GM23338 (cell line): ENCODE measurements around the gene VPS52. TPM values are rescaled to one million over a fixed set of nuclear protein-coding genes. Genes with fewer than 3 reads are reported as not detected.
A peak's percentile ranks its signal among the peaks of the same experiment; 100 is the strongest.

Experiments
- ATAC-seq: fragments of 200-7000 bp; cut with Tn5 transposase; 3 replicates; pipeline ENCODE4 v1.9.1; 2020
- DNase-seq: peaks from one replicate; pipeline ENCODE4 v3.0.0-alpha.2; 2015; ENCODE audit warnings: low spot score
- H2AFZ ChIP-seq: fragments of 200-600 bp; sonication (generic); 2 replicates; pipeline ENCODE4 v1.8.0; 2016; ENCODE audit warnings: antibody characterized with exemption, mild to moderate bottlenecking, moderate library complexity
- H3F3A ChIP-seq: fragments of 200-600 bp; sonication (generic); replicated peaks from 2 replicates; pipeline ENCODE4 v1.8.0; 2017; ENCODE audit warnings: antibody characterized with exemption, mixed run types, low read depth
- H3K27ac ChIP-seq: fragments of 200-600 bp; sonication (generic); 2 replicates; pipeline ENCODE4 v1.6.1; 2016; ENCODE audit warnings: low read depth
- H3K27me3 ChIP-seq: fragments of 200-600 bp; sonication (generic); 2 replicates; pipeline ENCODE4 v1.8.0; 2016; ENCODE audit warnings: mild to moderate bottlenecking, mixed run types, moderate library complexity; ENCODE audit not compliant: insufficient read depth
- H3K36me3 ChIP-seq: fragments of 200-600 bp; sonication (generic); 2 replicates; pipeline ENCODE4 v1.8.0; 2016; ENCODE audit warnings: mild to moderate bottlenecking; ENCODE audit not compliant: insufficient read depth
- H3K4me1 ChIP-seq: fragments of 200-600 bp; sonication (generic); 2 replicates; pipeline ENCODE4 v1.8.0; 2016; ENCODE audit warnings: mild to moderate bottlenecking, moderate library complexity; ENCODE audit not compliant: insufficient read depth
- H3K4me2 ChIP-seq: fragments of 200-600 bp; sonication (generic); 2 replicates; pipeline ENCODE4 v1.7.1; 2017; ENCODE audit warnings: mixed run types
- H3K4me3 ChIP-seq: fragments of 200-600 bp; sonication (generic); 2 replicates; pipeline ENCODE4 v1.6.1; 2016; ENCODE audit warnings: mixed run types
- H3K79me2 ChIP-seq: fragments of 200-600 bp; sonication (generic); replicated peaks from 2 replicates; pipeline ENCODE4 v1.8.0; 2017; ENCODE audit warnings: mild to moderate bottlenecking; ENCODE audit not compliant: insufficient read depth
- H3K9me2 ChIP-seq: fragments of 200-600 bp; sonication (generic); 2 replicates; pipeline ENCODE4 v1.8.0; 2017; ENCODE audit not compliant: insufficient read depth
- H4K20me1 ChIP-seq: fragments of 200-600 bp; sonication (generic); replicated peaks from 2 replicates; pipeline ENCODE4 v1.8.0; 2017; ENCODE audit warnings: mild to moderate bottlenecking; ENCODE audit not compliant: insufficient read depth
- H3K27ac Mint-ChIP-seq: 2 replicates; pipeline ENCODE4 v1.8.0; 2020; ENCODE audit warnings: inconsistent platforms, mild to moderate bottlenecking, moderate library complexity, mixed read lengths
- H3K27me3 Mint-ChIP-seq: 3 replicates; pipeline ENCODE4 v1.8.0; 2022; ENCODE audit warnings: low read depth, mild to moderate bottlenecking, moderate library complexity, mixed read lengths, inconsistent platforms; ENCODE audit not compliant: insufficient read depth, poor library complexity
- H3K36me3 Mint-ChIP-seq: 3 replicates; pipeline ENCODE4 v1.8.0; 2021; ENCODE audit warnings: low read depth, mild to moderate bottlenecking, inconsistent platforms, moderate library complexity, mixed read lengths
- H3K4me1 Mint-ChIP-seq: 3 replicates; pipeline ENCODE4 v1.8.0; 2020; ENCODE audit warnings: mild to moderate bottlenecking, inconsistent platforms, mixed read lengths
- H3K4me3 Mint-ChIP-seq: 3 replicates; pipeline ENCODE4 v1.8.0; 2021; ENCODE audit warnings: moderate library complexity, mild to moderate bottlenecking, inconsistent platforms, mixed read lengths
- H3K9me3 Mint-ChIP-seq: 3 replicates; pipeline ENCODE4 v1.8.0; 2020; ENCODE audit warnings: moderate library complexity, mild to moderate bottlenecking, inconsistent platforms, mixed read lengths
- CREB1 ChIP-seq: fragments of 250-450 bp; sonication (Bioruptor Pico); IDR thresholded peaks from 2 replicates; pipeline ENCODE4 v1.5.0; 2020; ENCODE audit warnings: low read depth, mild to moderate bottlenecking, moderate library complexity
- EZH2phosphoT487 ChIP-seq: fragments of 200-600 bp; sonication (generic); IDR thresholded peaks from one replicate; pipeline ENCODE4 v1.8.1; 2018; ENCODE audit warnings: antibody characterized with exemption; ENCODE audit not compliant: unreplicated experiment
- JUNB ChIP-seq: IDR thresholded peaks from one replicate; pipeline ENCODE4 v1.6.1; 2016; ENCODE audit warnings: antibody characterized with exemption; ENCODE audit not compliant: unreplicated experiment
- STAT1 ChIP-seq: IDR thresholded peaks from one replicate; pipeline ENCODE4 v1.6.1; 2016; ENCODE audit warnings: antibody characterized with exemption; ENCODE audit not compliant: unreplicated experiment
- ZNF114 ChIP-seq: fragments of 250-450 bp; sonication (Bioruptor Pico); IDR thresholded peaks from 2 replicates; pipeline ENCODE4 v1.5.0; 2020; ENCODE audit warnings: mild to moderate bottlenecking, moderate library complexity
- ZNF462 ChIP-seq: fragments of 250-450 bp; sonication (Bioruptor Pico); IDR thresholded peaks from 2 replicates; pipeline ENCODE4 v1.5.0; 2020; ENCODE audit warnings: mild to moderate bottlenecking, moderate library complexity
- polyA plus RNA-seq: library from polyadenylated mRNA; unstranded; fragments of >200 nt; fragmentation: Nextera tagmentation; extraction: Ambion mirVana; gene quantifications from 2 replicates; pipeline ENCODE4 v1.2.1, GENCODE V29; 2016
- total RNA-seq: library from RNA; depleted of rRNA; stranded (reverse); fragments of >200 nt; shearing (Covaris generic); gene quantifications from 2 replicates; pipeline ENCODE4 v1.2.3, GENCODE V29; 2014

Gene VPS52
- total and polyA plus RNA-seq, 2 experiments from 2014 or later: 27.9 to 31.1 TPM

- peak; percentile 89; the same call in 1 of the 2 replicates for TF ChIP-seq ZNF462 (CRISPR knock-in tag)
These were observed 8.4 kb upstream of the VPS52 start (continued) for GRCh38 chr6:33279971-33280511.

- Histone ChIP-seq H3K79me2 (peaks cover 17% of the 10 kb centered on the region), H3K36me3 (peaks cover 23% of the 10 kb centered on the region), H3K27ac (no peak overlapping the region), H3K4me3 (no peak overlapping the region), H3K9me2 (no peaks in the 10 kb centered on the region), H3K27me3 (no peaks in the 10 kb centered on the region), H2AFZ (no peak overlapping the region), H3F3A (peaks cover 50% of the 10 kb centered on the region), H3K4me1 (peaks cover 32% of the 10 kb centered on the region), H4K20me1 (peaks cover 24% of the 10 kb centered on the region), H3K4me2 (no peak overlapping the region)
- no peak overlapping the region for H3K4me3 Mint-ChIP-seq
- no peaks in the 10 kb centered on the region for H3K9me3 Mint-ChIP-seq
- no peak for DNase-seq
- peaks cover 31% of the 10 kb centered on the region for H3K4me1 Mint-ChIP-seq
- ATAC-seq: no peak
- H3K27ac Mint-ChIP-seq: no peak overlapping the region; the same call in 1 of the 2 replicates
- H3K36me3 Mint-ChIP-seq: peaks cover 77% of the 10 kb centered on the region
- no peak for TF ChIP-seq STAT1
- no peak for TF ChIP-seq ZNF114 (CRISPR knock-in tag)
- no peak for TF ChIP-seq JUNB
- TF ChIP-seq EZH2phosphoT487: no peak
- TF ChIP-seq CREB1 (CRISPR knock-in tag): no peak
- H3K27me3 Mint-ChIP-seq: peaks cover 13% of the 10 kb centered on the region
These were observed 7.6 kb upstream of the VPS52 start for GRCh38 chr6:33279257-33279695.
